Heart left ventricle (tissue), 13 donors: Measurements from ENCODE around the gene DCUN1D2.

Experiments
- POLR2A ChIP-seq, 2 donors: fragments of 450-650 bp; IDR thresholded peaks; one replicate each; pipeline ENCODE4 v1.6.1; 2017; ENCODE audit warnings: antibody characterized with exemption in 2 of 2, mild to moderate bottlenecking in 2 of 2, moderate library complexity in 2 of 2
- TF ChIP-seq, protein P1 (sequence below), 12 donors: fragments of 200-600 bp; sonication (generic) in 4 of 12; IDR thresholded peaks; one replicate each; pipeline versions ENCODE4 v1.5.0 to v1.8.0; 2018 to 2022; ENCODE audit warnings: antibody characterized with exemption in 12 of 12, mild to moderate bottlenecking in 5 of 12
- donor health status: ischemic (EF 13 %, LVEDD 7.1; RV severe dilation, severe dysfunction).
- donor health status: DM: no; HTN: yes; CAD: no.
- donor health status: DM: no; HTN: no; CAD: no.
- donor health status: ischemic (EF 25% LVEDD 6.9; RV normal size, moderate dysfunction).
- donor health status: ischemic (EF 25% LVEDD 5.7; RV mildly dilated, moderate dysfunction).
- donor health status: ischemic (EF 35%, LVEDD 5.7; RV mildly dilated, moderate dysfunction).
- donor health status: nonischemic (EF 11% LVEDD 7.7; RV severe dilation, severe dysfunction).
- donor health status: DM: yes; HTN: yes; CAD: no.
- donor health status: PGD.
- donor health status: ischemic (EF 29% LVEDD 5.4; RV normal size, mild dysfunction).
- donor health status: nonischemic (EF 23%, LVEDD 6.1; RV moderate dilation, normal function).

GRCh38 chr13:113452942-113453901 is 37.3 kb downstream of the DCUN1D2 start, which contains the start of gene ADPRHL1:
- TF ChIP-seq, protein P1, sequence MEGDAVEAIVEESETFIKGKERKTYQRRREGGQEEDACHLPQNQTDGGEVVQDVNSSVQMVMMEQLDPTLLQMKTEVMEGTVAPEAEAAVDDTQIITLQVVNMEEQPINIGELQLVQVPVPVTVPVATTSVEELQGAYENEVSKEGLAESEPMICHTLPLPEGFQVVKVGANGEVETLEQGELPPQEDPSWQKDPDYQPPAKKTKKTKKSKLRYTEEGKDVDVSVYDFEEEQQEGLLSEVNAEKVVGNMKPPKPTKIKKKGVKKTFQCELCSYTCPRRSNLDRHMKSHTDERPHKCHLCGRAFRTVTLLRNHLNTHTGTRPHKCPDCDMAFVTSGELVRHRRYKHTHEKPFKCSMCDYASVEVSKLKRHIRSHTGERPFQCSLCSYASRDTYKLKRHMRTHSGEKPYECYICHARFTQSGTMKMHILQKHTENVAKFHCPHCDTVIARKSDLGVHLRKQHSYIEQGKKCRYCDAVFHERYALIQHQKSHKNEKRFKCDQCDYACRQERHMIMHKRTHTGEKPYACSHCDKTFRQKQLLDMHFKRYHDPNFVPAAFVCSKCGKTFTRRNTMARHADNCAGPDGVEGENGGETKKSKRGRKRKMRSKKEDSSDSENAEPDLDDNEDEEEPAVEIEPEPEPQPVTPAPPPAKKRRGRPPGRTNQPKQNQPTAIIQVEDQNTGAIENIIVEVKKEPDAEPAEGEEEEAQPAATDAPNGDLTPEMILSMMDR (IDR thresholded peaks at IDR 0.05) = peak in 1 of 12 donors; percentile 12
- peak; percentile 86 to 96 for TF ChIP-seq POLR2A (IDR thresholded peaks at IDR 0.05)
